ENCODE data around the gene CSMD2.
"Not testable (repeated sequence)": the region's sequence is repeated elsewhere in the genome, so short reads cannot be mapped to it uniquely, and the experiment has no call there.

CSMD2 gene

GRCh38 chr1:34164771-34165391, at the start of gene CSMD2:
TSS of gene CSMD2 (minus strand) at chr1:34165230. CDS start at chr1:34165097, 133 bp downstream.
- DNase-seq, result peak; percentile 72

- DNase-seq, result no peak
Measured at GRCh38 chr1:34213956-34214355, 48.9 kb upstream of the CSMD2 start.

- DNase-seq, result no peak
Measured at GRCh38 chr1:34212673-34213072, 47.6 kb upstream of the CSMD2 start.

GRCh38 chr1:34199927-34200326, 34.9 kb upstream of the CSMD2 start:
- DNase-seq, result no peak

- no peak for DNase-seq
Measured at GRCh38 chr1:34192621-34193020, 27.6 kb upstream of the CSMD2 start.

- no peak for DNase-seq
Measured at GRCh38 chr1:34190692-34191091, 25.7 kb upstream of the CSMD2 start.

GRCh38 chr1:34188985-34189384, 24.0 kb upstream of the CSMD2 start:
- DNase-seq, result no peak

GRCh38 chr1:34188418-34188817, 23.4 kb upstream of the CSMD2 start:
- no peak for DNase-seq

GRCh38 chr1:34186741-34187494, 21.9 kb upstream of the CSMD2 start:
- DNase-seq, result no peak

GRCh38 chr1:34183381-34183780, 18.4 kb upstream of the CSMD2 start:
- DNase-seq, result not testable (repeated sequence)

- no peak for DNase-seq
Measured at GRCh38 chr1:34178072-34178471, 13.0 kb upstream of the CSMD2 start.

- DNase-seq, result peak; percentile 57
Measured at GRCh38 chr1:34176830-34177603, 12.0 kb upstream of the CSMD2 start, which contains the start of gene C1orf94. TSS of gene C1orf94 (plus strand) at chr1:34176907. CDS start at chr1:34177790, 883 bp downstream.

- DNase-seq, result no peak
Measured at GRCh38 chr1:34175744-34176143, 10.7 kb upstream of the CSMD2 start.

- no peak for DNase-seq
Measured at GRCh38 chr1:34167389-34167788, 2.4 kb upstream of the CSMD2 start.

GRCh38 chr1:34166625-34167361, 1.8 kb upstream of the CSMD2 start:
- DNase-seq, result peak; percentile 64

- DNase-seq, result peak; percentile 70
Measured at GRCh38 chr1:34166191-34166624, 1.2 kb upstream of the CSMD2 start.

GRCh38 chr1:34165422-34165921, 442 bp upstream of the CSMD2 start:
- DNase-seq, result no peak

- DNase-seq, result no peak
Measured at GRCh38 chr1:34163792-34164731, 968 bp downstream of the CSMD2 start.

GRCh38 chr1:34162852-34163766, 1.9 kb downstream of the CSMD2 start:
- peak; percentile 97 for DNase-seq

- DNase-seq, result no peak
Measured at GRCh38 chr1:34156739-34157138, 8.3 kb downstream of the CSMD2 start.
